ENCODE measurements around the gene GPX8. TPM values are rescaled to one million over a fixed set of nuclear protein-coding genes. Genes with fewer than 3 reads are reported as not detected.
A peak's percentile ranks its signal among the peaks of the same experiment; 100 is the strongest.

GPX8 gene
- total and polyA plus RNA-seq, 3 donors from 2014 or later, result 8.2 to 13.9 (median 12.3) TPM

- no peak overlapping the region for H3K27ac ChIP-seq
Observed at GRCh38 chr5:55141945-55142690, 17.9 kb upstream of the GPX8 start.

GRCh38 chr5:55143624-55144023 lies 16.3 kb upstream of the GPX8 start:
- intact Hi-C loops (cut with DNase I; ENCODE audit: low total_unique reads), result no loop called here
- TF ChIP-seq POLR2A (IDR thresholded peaks at IDR 0.05), result no peak
- WGBS, 2 donors, result 64 to 66% methylated on average over 4 of the region's 4 CpGs
- no peak overlapping the region for H3K4me3 ChIP-seq
- H3K4me1 ChIP-seq, result no peaks in the 10 kb centered on the region
- H3K27ac ChIP-seq, result no peak overlapping the region
- DNase-seq, result no peak
- no peaks in the 10 kb centered on the region for H3K36me3 ChIP-seq (ENCODE audit: low read depth, missing control alignments)
- H3K27me3 ChIP-seq, result no peaks in the 10 kb centered on the region
- no peaks in the 10 kb centered on the region for H3K9me3 ChIP-seq

More at GRCh38 chr5:55141945-55142690, 17.9 kb upstream of the GPX8 start:
- intact Hi-C loops (cut with DNase I; ENCODE audit: low total_unique reads), result no loop called here
- Histone ChIP-seq H3K36me3 (ENCODE audit: low read depth, missing control alignments) (no peaks in the 10 kb centered on the region), H3K27me3 (no peaks in the 10 kb centered on the region), H3K4me1 (no peaks in the 10 kb centered on the region), H3K9me3 (no peaks in the 10 kb centered on the region), H3K4me3 (no peak overlapping the region)
- no peak for TF ChIP-seq POLR2A (IDR thresholded peaks at IDR 0.05)
- no peak for TF ChIP-seq CTCF (IDR thresholded peaks at IDR 0.05)
- 92 to 95% methylated on average over 9 of the region's 9 CpGs for WGBS, 2 donors
- no peak for DNase-seq

- Histone ChIP-seq H3K9me3 (no peaks in the 10 kb centered on the region), H3K36me3 (ENCODE audit: low read depth, missing control alignments) (no peaks in the 10 kb centered on the region), H3K27ac (no peak overlapping the region), H3K27me3 (no peaks in the 10 kb centered on the region), H3K4me3 (peak overlapping the region in 1 of 2 donors; percentile 14), H3K4me1 (no peaks in the 10 kb centered on the region)
- no peak for TF ChIP-seq POLR2A (IDR thresholded peaks at IDR 0.05)
- TF ChIP-seq CTCF (IDR thresholded peaks at IDR 0.05), result no peak
- intact Hi-C loops (cut with DNase I; ENCODE audit: low total_unique reads), result no loop called here
- peak; percentile 77 for DNase-seq
- 52 to 58% methylated on average over 8 of the region's 8 CpGs for WGBS, 2 donors
Observed at GRCh38 chr5:55146080-55146479, 13.9 kb upstream of the GPX8 start.

- no peaks in the 10 kb centered on the region for H3K27me3 ChIP-seq
- H3K4me1 ChIP-seq, result no peaks in the 10 kb centered on the region
- intact Hi-C loops (cut with DNase I; ENCODE audit: low total_unique reads), result no loop called here
- peak; percentile 90 for DNase-seq
- H3K4me3 ChIP-seq, result peak overlapping the region in 1 of 2 donors; percentile 14
- no peak overlapping the region for H3K27ac ChIP-seq
- H3K9me3 ChIP-seq, result no peaks in the 10 kb centered on the region
- TF ChIP-seq CTCF (IDR thresholded peaks at IDR 0.05) (peak; percentile 44 to 85 (median 74)), POLR2A (IDR thresholded peaks at IDR 0.05) (no peak)
- no peaks in the 10 kb centered on the region for H3K36me3 ChIP-seq (ENCODE audit: low read depth, missing control alignments)
- 5 to 8% methylated on average over 11 of the region's 11 CpGs for WGBS, 2 donors
Observed at GRCh38 chr5:55146543-55147151, 13.3 kb upstream of the GPX8 start.

- no peaks in the 10 kb centered on the region for H3K9me3 ChIP-seq
- H3K4me3 ChIP-seq, result no peak overlapping the region
- intact Hi-C loops (cut with DNase I; ENCODE audit: low total_unique reads), result no loop called here
- H3K36me3 ChIP-seq (ENCODE audit: low read depth, missing control alignments), result no peaks in the 10 kb centered on the region
- H3K27me3 ChIP-seq, result no peaks in the 10 kb centered on the region
- WGBS, 2 donors, result 49 to 85% methylated on average over 2 of the region's 2 CpGs
- H3K4me1 ChIP-seq, result no peaks in the 10 kb centered on the region
- TF ChIP-seq POLR2A (IDR thresholded peaks at IDR 0.05), result no peak
- no peak for TF ChIP-seq CTCF (IDR thresholded peaks at IDR 0.05)
- no peak overlapping the region for H3K27ac ChIP-seq
- DNase-seq, result no peak
Observed at GRCh38 chr5:55149308-55149795, 10.6 kb upstream of the GPX8 start.
